GM23248 (cell line): Measurements from ENCODE around the gene SLC30A7. TPM values are rescaled to one million over a fixed set of nuclear protein-coding genes. Genes with fewer than 3 reads are reported as not detected.

Experiments used
- DNase-seq: peaks from one replicate; pipeline ENCODE4 v3.0.0-alpha.2; 2015
- H2AFZ ChIP-seq: fragments of 200-600 bp; sonication (generic); 2 replicates; pipeline ENCODE4 v1.6.1; 2016; ENCODE audit warnings: antibody characterized with exemption
- H3F3A ChIP-seq: fragments of 200-600 bp; sonication (generic); 2 replicates; pipeline ENCODE4 v1.6.1; 2016; ENCODE audit warnings: mild to moderate bottlenecking, antibody characterized with exemption, mixed run types; ENCODE audit not compliant: insufficient read depth
- H3K27ac ChIP-seq: fragments of 200-600 bp; sonication (generic); 2 replicates; pipeline ENCODE4 v1.5.1; 2016; ENCODE audit warnings: mild to moderate bottlenecking
- H3K27me3 ChIP-seq: fragments of 200-600 bp; sonication (generic); replicated peaks from 2 replicates; pipeline ENCODE4 v1.6.1; 2016; ENCODE audit warnings: mild to moderate bottlenecking; ENCODE audit not compliant: insufficient read depth
- H3K36me3 ChIP-seq: fragments of 200-600 bp; sonication (generic); 2 replicates; pipeline ENCODE4 v1.6.1; 2016; ENCODE audit warnings: low read depth, mild to moderate bottlenecking
- H3K4me1 ChIP-seq: fragments of 200-600 bp; sonication (generic); 2 replicates; pipeline ENCODE4 v1.6.1; 2016; ENCODE audit warnings: mild to moderate bottlenecking; ENCODE audit not compliant: insufficient read depth
- H3K4me2 ChIP-seq: fragments of 200-600 bp; sonication (generic); one replicate; pipeline ENCODE4 v1.6.1; 2016; ENCODE audit warnings: mild to moderate bottlenecking; ENCODE audit not compliant: unreplicated experiment
- H3K4me3 ChIP-seq: fragments of 200-600 bp; sonication (generic); 2 replicates; pipeline ENCODE4 v1.5.1; 2016; ENCODE audit warnings: mild to moderate bottlenecking
- H3K79me2 ChIP-seq: fragments of 200-600 bp; sonication (generic); 2 replicates; pipeline ENCODE4 v1.6.1; 2016; ENCODE audit warnings: mild to moderate bottlenecking; ENCODE audit not compliant: insufficient read depth
- H3K9ac ChIP-seq: fragments of 200-600 bp; sonication (generic); 2 replicates; pipeline ENCODE4 v1.6.1; 2016; ENCODE audit warnings: mild to moderate bottlenecking
- H3K9me2 ChIP-seq: fragments of 200-600 bp; sonication (generic); 2 replicates; pipeline ENCODE4 v1.6.1; 2016; ENCODE audit warnings: mixed run types, mild to moderate bottlenecking, moderate library complexity; ENCODE audit not compliant: insufficient read depth
- H3K9me3 ChIP-seq: fragments of 200-600 bp; sonication (generic); one replicate; pipeline ENCODE4 v1.6.1; 2017; ENCODE audit warnings: low read depth
- H4K20me1 ChIP-seq: fragments of 200-600 bp; sonication (generic); 2 replicates; pipeline ENCODE4 v1.6.0; 2016; ENCODE audit not compliant: insufficient read depth
- EZH2 ChIP-seq: fragments of 200-600 bp; sonication (generic); IDR thresholded peaks from 2 replicates; pipeline ENCODE4 v1.6.1; 2018; ENCODE audit warnings: antibody characterized with exemption, mild to moderate bottlenecking; ENCODE audit not compliant: insufficient read depth, poor library complexity, severe bottlenecking
- EZH2phosphoT487 ChIP-seq: fragments of 200-600 bp; sonication (generic); IDR thresholded peaks from 2 replicates; pipeline ENCODE4 v1.6.1; 2018; ENCODE audit warnings: antibody characterized with exemption, moderate library complexity, mild to moderate bottlenecking, low read depth; ENCODE audit not compliant: insufficient read depth
- WGBS, 2 experiments: methylation state at CpG; one replicate each; pipeline ENCODE4 v1.1.6; 2015 to 2017; ENCODE audit warnings: low lambda C conversion rate in 2 of 2, low coverage in 1 of 2; ENCODE audit errors: missing lambda C conversion rate in 2 of 2; 5-methylcytosine and 5-hydroxymethylcytosine counted together
- in situ Hi-C: fragments of 300-500 bp; cut with MboI; formaldehyde crosslinking; loops from 2 replicates; pipeline ENCODE4 v1.15.0; 2020
- polyA plus RNA-seq: library from polyadenylated mRNA; unstranded; fragments of >200 nt; fragmentation: Nextera tagmentation; extraction: Ambion mirVana; gene quantifications from 2 replicates; pipeline ENCODE4 v1.2.1, GENCODE V29; 2016
- total RNA-seq: library from RNA; depleted of rRNA; stranded (reverse); fragments of >200 nt; shearing (Covaris generic); gene quantifications from 2 replicates; pipeline ENCODE4 v1.2.3, GENCODE V29; 2014

Gene SLC30A7
- total and polyA plus RNA-seq, 2 experiments from 2014 or later, result 35.2 to 65.7 TPM

DNA sequence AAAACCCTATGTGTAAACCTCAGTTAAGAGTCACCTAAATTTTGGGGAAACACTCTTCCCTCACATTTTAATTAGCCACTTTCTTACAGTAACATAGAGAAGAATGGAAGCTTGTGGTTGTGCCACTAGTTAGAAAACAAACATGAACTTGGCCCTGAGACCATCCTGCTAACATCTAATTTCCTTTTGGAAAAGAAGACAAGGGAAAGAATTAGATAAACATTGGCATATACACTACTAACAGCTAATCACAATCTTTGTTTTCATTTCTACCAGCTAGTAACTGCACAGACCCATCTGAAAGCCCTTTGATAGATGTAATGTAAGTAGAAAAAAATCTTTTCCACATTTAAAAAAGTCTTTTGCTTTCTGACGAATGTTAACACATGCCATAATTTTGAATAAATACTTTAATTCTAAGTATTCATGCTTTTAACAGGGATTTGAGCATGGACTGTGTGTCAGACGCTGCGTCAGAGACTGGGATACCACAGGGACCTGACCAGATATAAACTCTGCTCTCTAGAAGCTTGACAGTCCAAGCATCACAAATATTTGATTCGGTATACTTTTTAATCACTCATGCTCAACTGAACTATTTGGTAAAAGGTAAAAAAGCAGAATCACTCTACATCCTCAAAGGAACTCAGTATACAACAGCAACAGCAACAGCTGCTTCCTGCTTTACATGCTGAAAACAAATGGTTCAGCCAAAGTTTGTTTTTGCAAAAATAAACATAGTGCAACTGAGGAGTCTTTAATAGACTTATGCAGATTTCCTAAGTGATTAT, 99.5 kb downstream of the SLC30A7 start:
- in situ Hi-C loops, result no loop called here
- Histone ChIP-seq H3K4me1 (no peaks in the 10 kb centered on the region), H3K27me3 (no peaks in the 10 kb centered on the region), H2AFZ (no peak overlapping the region), H3K27ac (no peak overlapping the region), H3K79me2 (no peaks in the 10 kb centered on the region), H3K4me3 (no peak overlapping the region), H3K4me2 (no peak overlapping the region), H3K9me3 (no peaks in the 10 kb centered on the region), H3K9me2 (no peaks in the 10 kb centered on the region; the same call in 1 of the 2 replicates), H3K36me3 (no peaks in the 10 kb centered on the region), H3K9ac (no peak overlapping the region), H4K20me1 (no peaks in the 10 kb centered on the region), H3F3A (peaks cover 9% of the 10 kb centered on the region)
- no peak for DNase-seq
- WGBS, 2 experiments, result 54% methylated on average over 4 of the region's 4 CpGs
- TF ChIP-seq EZH2 (no peak), EZH2phosphoT487 (no peak)

DNA sequence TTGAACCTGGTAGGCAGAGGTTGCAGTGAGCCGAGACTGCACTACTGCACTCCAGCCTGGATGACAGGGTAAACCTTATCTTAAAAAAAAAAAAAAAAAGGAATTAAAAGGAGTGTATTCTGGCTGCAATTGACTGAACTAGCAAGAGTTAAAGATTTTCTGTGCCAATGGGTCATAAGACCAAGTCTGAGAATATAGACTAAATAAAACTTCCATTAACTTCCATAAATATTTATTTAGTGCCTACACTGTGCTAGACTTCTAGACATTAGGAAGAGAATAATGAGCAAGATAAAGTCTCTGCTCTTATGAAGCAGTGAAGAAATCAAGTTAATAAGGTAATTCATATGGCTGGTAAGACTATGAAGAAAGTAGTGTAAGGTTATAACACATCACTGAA, 102.5 kb downstream of the SLC30A7 start:
- no peaks in the 10 kb centered on the region for H3K27me3 ChIP-seq
- no peak overlapping the region for H3K4me3 ChIP-seq
- 100% methylated on average over 1 of the region's 1 CpG for WGBS, 2 experiments
- no peak for TF ChIP-seq EZH2
- TF ChIP-seq EZH2phosphoT487, result no peak
- DNase-seq, result no peak
- H2AFZ ChIP-seq, result no peak overlapping the region
- in situ Hi-C loops, result no loop called here
- H3K9me2 ChIP-seq, result no peaks in the 10 kb centered on the region
- peaks cover 10% of the 10 kb centered on the region for H3K4me1 ChIP-seq
- no peaks in the 10 kb centered on the region for H4K20me1 ChIP-seq
- H3K27ac ChIP-seq, result no peak overlapping the region
- no peak overlapping the region for H3K4me2 ChIP-seq
- H3K79me2 ChIP-seq, result no peaks in the 10 kb centered on the region
- no peaks in the 10 kb centered on the region for H3F3A ChIP-seq
- no peaks in the 10 kb centered on the region for H3K9me3 ChIP-seq
- no peaks in the 10 kb centered on the region for H3K36me3 ChIP-seq
- H3K9ac ChIP-seq, result no peak overlapping the region

DNA sequence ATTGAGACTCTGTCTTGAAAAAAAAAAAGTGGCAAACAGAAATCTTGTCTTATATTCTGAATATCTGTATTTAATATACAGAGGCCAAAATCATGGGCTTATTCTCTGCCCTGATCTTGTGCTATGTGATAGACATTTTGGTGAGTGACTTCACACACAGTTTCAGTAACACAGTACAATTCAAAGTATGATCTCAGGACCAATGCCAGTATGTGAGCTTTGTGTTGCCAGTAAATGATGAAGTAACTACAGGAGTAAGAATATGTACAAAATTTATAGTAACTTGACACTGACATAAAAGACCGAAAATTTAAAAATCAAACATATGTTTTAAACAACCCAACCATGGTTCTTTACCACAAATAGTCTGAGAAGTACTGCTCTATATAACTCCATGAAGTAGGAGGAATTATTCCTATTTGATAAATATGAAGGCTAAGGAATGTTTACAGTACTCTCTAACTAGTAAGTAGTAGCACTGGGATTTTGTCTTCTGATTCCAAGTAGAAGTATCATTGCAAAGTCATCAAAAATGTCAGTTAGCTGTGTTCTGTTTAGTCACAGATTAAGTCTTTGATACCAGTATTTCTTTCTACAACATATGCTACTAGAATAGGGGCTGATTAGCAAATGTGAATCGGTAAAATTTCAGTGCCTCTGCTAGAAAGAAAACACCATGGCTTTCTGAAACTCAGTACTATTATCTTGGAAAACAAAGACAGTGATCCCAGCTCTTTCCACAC, 104.4 kb downstream of the SLC30A7 start:
- no peaks in the 10 kb centered on the region; the same call in 1 of the 2 replicates for H3F3A ChIP-seq
- in situ Hi-C loops, result no loop called here
- H3K27ac ChIP-seq, result no peak overlapping the region
- no peaks in the 10 kb centered on the region for H3K9me3 ChIP-seq
- H3K79me2 ChIP-seq, result no peaks in the 10 kb centered on the region
- H3K4me2 ChIP-seq, result no peak overlapping the region
- H3K36me3 ChIP-seq, result no peaks in the 10 kb centered on the region
- H3K9ac ChIP-seq, result no peak overlapping the region
- peaks cover 29% of the 10 kb centered on the region for H3K4me1 ChIP-seq
- H2AFZ ChIP-seq, result no peak overlapping the region
- 95 to 100% methylated on average over 2 of the region's 2 CpGs for WGBS, 2 experiments
- no peaks in the 10 kb centered on the region for H3K9me2 ChIP-seq
- no peaks in the 10 kb centered on the region for H3K27me3 ChIP-seq
- DNase-seq, result no peak
- no peaks in the 10 kb centered on the region for H4K20me1 ChIP-seq
- H3K4me3 ChIP-seq, result no peak overlapping the region
- TF ChIP-seq EZH2phosphoT487, result no peak
- no peak for TF ChIP-seq EZH2

DNA sequence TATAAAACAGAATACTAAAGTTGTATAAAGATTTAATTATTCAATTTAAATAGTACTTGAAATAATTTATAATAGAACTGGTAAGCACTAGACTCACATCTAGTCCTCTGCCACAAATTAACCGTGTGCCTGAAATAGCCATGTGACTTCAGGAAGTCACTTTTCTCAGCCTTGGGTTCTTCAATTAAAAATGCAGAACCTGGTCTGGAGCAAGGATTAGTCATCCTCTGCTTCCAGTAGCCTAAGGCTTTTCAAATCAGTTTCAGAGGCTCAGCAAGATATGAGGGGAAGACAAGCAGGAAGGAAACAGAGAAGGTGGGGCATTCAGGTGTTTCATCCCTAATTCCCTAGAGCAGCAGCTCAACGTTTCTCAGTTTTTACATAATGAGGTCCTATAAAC, 106.7 kb downstream of the SLC30A7 start:
- H3K4me3 ChIP-seq, result no peak overlapping the region
- H3K36me3 ChIP-seq, result no peaks in the 10 kb centered on the region; the same call in 1 of the 2 replicates
- H3K9ac ChIP-seq, result no peak overlapping the region
- H3K4me1 ChIP-seq, result peaks cover 29% of the 10 kb centered on the region
- H3F3A ChIP-seq, result no peaks in the 10 kb centered on the region; the same call in 1 of the 2 replicates
- H3K9me3 ChIP-seq, result no peaks in the 10 kb centered on the region
- no peak overlapping the region for H3K27ac ChIP-seq
- no peak overlapping the region for H2AFZ ChIP-seq
- in situ Hi-C loops, result no loop called here
- no peak for TF ChIP-seq EZH2
- H3K4me2 ChIP-seq, result peak overlapping the region; percentile 7
- H3K27me3 ChIP-seq, result no peaks in the 10 kb centered on the region
- H4K20me1 ChIP-seq, result no peaks in the 10 kb centered on the region
- DNase-seq, result peak; percentile 49
- no peaks in the 10 kb centered on the region for H3K79me2 ChIP-seq
- WGBS, 2 experiments, result 61 to 70% methylated on average over 2 of the region's 2 CpGs
- no peaks in the 10 kb centered on the region for H3K9me2 ChIP-seq
